Activated naive CD8-positive, alpha-beta T cell treated with anti-CD3 and anti-CD28 coated beads, Interleukin-2, amount 50 U/mL, for 24 hours (primary cell): ENCODE data around the gene ARL10.

Source experiments
- ATAC-seq: fragments of 150-1000 bp; cut with Tn5 transposase; one replicate; pipeline ENCODE4 v1.10.0; 2021
- DNase-seq: peaks from one replicate; pipeline ENCODE4 v3.0.0; 2021
- H3K27ac Mint-ChIP-seq: one replicate; pipeline ENCODE4 v1.8.0; 2021; ENCODE audit warnings: mild to moderate bottlenecking, mixed read lengths
- H3K27me3 Mint-ChIP-seq: one replicate; pipeline ENCODE4 v1.8.0; 2021; ENCODE audit warnings: mixed read lengths
- H3K36me3 Mint-ChIP-seq: one replicate; pipeline ENCODE4 v1.8.0; 2021; ENCODE audit warnings: low read depth, mixed read lengths
- H3K4me1 Mint-ChIP-seq: one replicate; pipeline ENCODE4 v1.8.0; 2021; ENCODE audit warnings: mixed read lengths
- H3K4me3 Mint-ChIP-seq: one replicate; pipeline ENCODE4 v1.8.0; 2021; ENCODE audit warnings: mild to moderate bottlenecking, moderate library complexity, mixed read lengths
- H3K9me3 Mint-ChIP-seq: one replicate; pipeline ENCODE4 v1.8.0; 2021; ENCODE audit warnings: mixed read lengths

The ARL10 gene

DNA sequence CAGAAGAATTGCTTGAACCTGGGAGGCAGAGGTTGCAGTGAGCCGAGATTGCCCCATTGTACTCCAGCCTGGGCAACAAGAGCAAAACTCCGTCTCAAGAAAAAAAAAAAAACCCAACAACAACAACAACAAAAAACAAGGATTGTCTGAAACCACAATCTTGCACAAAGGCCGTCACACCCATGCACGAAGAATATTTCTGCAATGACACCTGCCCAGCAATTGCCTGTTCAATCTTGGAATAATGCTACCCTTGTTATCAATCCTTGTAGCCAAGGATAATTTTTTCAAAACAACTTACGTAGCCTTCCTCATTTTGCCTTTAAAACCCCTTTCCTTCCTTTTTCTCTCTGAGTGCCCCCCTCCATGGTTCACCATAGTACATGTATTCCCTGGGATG lies 54.8 kb downstream of the ARL10 start:
- H3K4me3 Mint-ChIP-seq, result no peak overlapping the region
- no peak for DNase-seq
- no peak overlapping the region for H3K27ac Mint-ChIP-seq
- H3K27me3 Mint-ChIP-seq, result no peaks in the 10 kb centered on the region
- H3K36me3 Mint-ChIP-seq, result no peaks in the 10 kb centered on the region
- H3K4me1 Mint-ChIP-seq, result peaks cover 13% of the 10 kb centered on the region
- no peak for ATAC-seq
- H3K9me3 Mint-ChIP-seq, result no peaks in the 10 kb centered on the region

DNA sequence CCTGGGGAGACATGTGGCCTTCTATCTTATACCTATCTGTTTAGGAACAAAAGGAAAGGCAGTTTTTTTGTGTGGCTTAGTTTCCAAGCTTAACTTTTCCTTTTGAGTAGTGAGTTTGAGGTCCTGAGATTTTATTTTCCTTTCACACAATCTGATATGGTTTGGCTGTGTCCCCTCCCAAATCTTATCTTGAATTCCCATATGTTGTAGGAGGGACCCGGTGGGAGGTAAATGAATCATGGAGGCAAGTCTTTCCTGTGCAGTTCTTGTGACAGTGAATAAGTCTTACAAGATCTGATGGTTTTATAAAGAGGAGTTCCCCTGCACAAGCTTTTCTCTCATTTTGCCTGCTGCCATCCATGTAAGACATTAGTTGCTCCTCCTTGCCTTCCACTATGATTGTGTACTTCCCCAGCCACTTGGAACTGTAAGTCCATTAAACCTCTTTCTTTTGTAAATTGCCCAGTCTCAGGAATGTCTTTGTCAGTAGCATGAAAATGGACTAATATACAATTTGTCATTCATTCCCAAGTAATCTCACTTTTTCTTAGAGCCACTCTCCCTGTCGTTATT lies 55.8 kb downstream of the ARL10 start:
- Mint-ChIP-seq H3K9me3 (peaks cover 6% of the 10 kb centered on the region), H3K4me3 (no peak overlapping the region), H3K4me1 (peaks cover 8% of the 10 kb centered on the region), H3K36me3 (peaks cover 1% of the 10 kb centered on the region), H3K27ac (no peak overlapping the region), H3K27me3 (peaks cover 2% of the 10 kb centered on the region)
- DNase-seq (no peak), ATAC-seq (no peak)

DNA sequence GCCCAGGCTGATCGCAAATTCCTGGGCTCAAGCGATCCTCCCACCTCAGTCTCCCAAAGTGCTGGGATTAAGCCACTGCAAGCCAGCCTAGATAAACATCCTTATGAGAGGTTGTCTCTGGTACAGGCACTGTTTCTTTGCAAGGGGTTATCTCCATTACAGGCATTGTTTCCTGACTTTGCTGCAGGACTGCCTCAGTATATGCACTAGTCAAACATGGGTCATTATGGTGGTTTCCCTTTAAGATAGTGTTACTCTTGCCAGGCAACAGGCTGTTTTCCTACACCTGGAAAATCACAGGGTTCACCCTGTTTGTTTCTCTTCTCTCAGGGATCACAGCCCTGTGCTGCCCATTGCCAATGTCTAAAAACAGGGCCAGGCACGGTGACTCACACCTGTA lies 58.9 kb downstream of the ARL10 start:
- Mint-ChIP-seq H3K27me3 (peaks cover 2% of the 10 kb centered on the region), H3K4me3 (no peak overlapping the region), H3K4me1 (no peaks in the 10 kb centered on the region), H3K36me3 (peaks cover 1% of the 10 kb centered on the region), H3K27ac (no peak overlapping the region), H3K9me3 (peaks cover 6% of the 10 kb centered on the region)
- DNase-seq (no peak), ATAC-seq (no peak)

DNA sequence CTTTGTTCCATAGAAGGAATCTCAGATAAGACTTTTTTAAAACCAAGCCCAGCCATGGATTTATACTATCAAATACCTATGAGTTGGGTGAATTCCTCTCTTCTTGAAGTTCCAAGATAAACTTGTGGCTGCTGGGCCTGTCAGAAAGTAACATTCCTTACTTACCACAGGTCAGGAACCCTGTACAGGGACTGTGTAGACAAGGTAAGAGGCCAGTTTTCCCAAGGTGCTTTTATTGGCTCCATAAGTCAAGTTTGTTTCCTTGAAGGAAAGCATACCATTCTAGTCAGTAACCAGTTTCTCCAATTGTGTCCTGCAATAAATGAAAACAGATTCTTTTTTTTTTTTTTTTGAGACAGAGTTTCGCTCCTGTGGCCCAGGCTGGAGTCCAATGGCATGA lies 59.9 kb downstream of the ARL10 start:
- H3K36me3 Mint-ChIP-seq, result peaks cover 1% of the 10 kb centered on the region
- H3K4me1 Mint-ChIP-seq, result peaks cover 2% of the 10 kb centered on the region
- ATAC-seq (no peak), DNase-seq (no peak)
- H3K27me3 Mint-ChIP-seq, result peaks cover 2% of the 10 kb centered on the region
- peaks cover 6% of the 10 kb centered on the region for H3K9me3 Mint-ChIP-seq
- no peak overlapping the region for H3K4me3 Mint-ChIP-seq
- H3K27ac Mint-ChIP-seq, result no peak overlapping the region

DNA sequence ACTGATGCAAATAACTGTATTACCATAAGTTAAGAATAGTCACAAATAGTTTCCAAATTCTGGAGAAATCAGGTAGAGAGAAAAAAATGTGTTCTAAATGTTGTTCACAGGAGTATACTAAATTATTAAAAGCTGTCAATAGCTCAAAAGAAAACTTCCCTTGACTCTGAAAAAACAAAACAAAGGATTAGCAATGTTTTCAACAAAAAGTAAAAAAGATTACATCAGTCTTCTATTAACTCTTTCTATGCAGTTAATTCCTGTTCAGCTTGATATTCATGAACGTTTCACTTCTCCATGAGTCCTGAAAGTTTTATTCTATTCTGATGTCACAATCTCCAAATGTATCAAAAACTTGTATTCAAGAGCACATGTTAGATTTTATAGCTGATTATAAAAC lies 60.5 kb downstream of the ARL10 start:
- no peak for ATAC-seq
- no peak for DNase-seq
- peaks cover 1% of the 10 kb centered on the region for H3K36me3 Mint-ChIP-seq
- peaks cover 2% of the 10 kb centered on the region for H3K27me3 Mint-ChIP-seq
- H3K4me1 Mint-ChIP-seq, result peaks cover 6% of the 10 kb centered on the region
- H3K27ac Mint-ChIP-seq, result no peak overlapping the region
- H3K9me3 Mint-ChIP-seq, result peaks cover 6% of the 10 kb centered on the region
- no peak overlapping the region for H3K4me3 Mint-ChIP-seq

DNA sequence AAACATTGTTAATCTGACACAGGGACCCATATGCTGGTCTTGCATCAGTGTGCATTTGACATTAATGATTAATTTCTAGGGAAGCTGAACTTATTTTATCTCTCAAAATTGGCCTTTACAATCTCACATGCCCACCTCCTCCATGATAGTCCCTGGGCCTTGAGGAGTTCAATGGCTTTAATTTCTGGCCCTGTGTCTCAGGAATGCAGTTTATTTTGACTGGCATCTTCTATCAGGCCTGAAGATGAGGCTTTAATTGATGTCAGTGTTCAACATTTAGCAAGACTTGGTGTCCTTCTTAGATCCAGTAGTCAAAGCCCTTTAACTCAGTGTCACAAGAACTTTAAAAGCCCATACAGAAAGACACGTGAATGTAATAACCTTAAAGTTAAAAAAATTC lies 61.6 kb downstream of the ARL10 start:
- ATAC-seq, result no peak
- no peak for DNase-seq
- H3K36me3 Mint-ChIP-seq, result peaks cover 1% of the 10 kb centered on the region
- peaks cover 6% of the 10 kb centered on the region for H3K9me3 Mint-ChIP-seq
- H3K27me3 Mint-ChIP-seq, result peaks cover 2% of the 10 kb centered on the region
- peaks cover 6% of the 10 kb centered on the region for H3K4me1 Mint-ChIP-seq
- H3K27ac Mint-ChIP-seq, result no peak overlapping the region
- no peak overlapping the region for H3K4me3 Mint-ChIP-seq

DNA sequence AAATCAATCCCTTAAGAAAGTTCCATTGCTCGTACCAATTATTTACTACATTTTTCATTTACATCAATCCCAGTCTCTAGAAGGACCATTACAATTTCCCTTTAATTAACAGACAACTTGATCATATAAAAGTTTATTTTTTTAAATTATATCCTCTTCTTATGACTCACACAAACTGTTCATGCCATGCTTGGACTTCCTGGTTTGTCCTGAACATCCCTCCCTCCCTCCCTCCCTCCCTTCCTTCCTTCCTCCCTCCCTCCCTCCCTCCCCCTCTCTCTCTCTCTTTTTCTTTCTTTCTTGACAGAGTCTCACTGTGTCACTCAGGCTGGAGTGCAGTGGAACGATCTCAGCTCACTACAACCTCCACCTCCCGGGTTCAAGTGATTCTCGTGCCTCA lies 62.7 kb downstream of the ARL10 start:
- H3K4me3 Mint-ChIP-seq, result no peak overlapping the region
- H3K36me3 Mint-ChIP-seq, result peaks cover 1% of the 10 kb centered on the region
- peaks cover 6% of the 10 kb centered on the region for H3K9me3 Mint-ChIP-seq
- ATAC-seq, result no peak
- H3K4me1 Mint-ChIP-seq, result peaks cover 6% of the 10 kb centered on the region
- DNase-seq, result no peak
- H3K27ac Mint-ChIP-seq, result no peak overlapping the region
- H3K27me3 Mint-ChIP-seq, result peaks cover 2% of the 10 kb centered on the region

DNA sequence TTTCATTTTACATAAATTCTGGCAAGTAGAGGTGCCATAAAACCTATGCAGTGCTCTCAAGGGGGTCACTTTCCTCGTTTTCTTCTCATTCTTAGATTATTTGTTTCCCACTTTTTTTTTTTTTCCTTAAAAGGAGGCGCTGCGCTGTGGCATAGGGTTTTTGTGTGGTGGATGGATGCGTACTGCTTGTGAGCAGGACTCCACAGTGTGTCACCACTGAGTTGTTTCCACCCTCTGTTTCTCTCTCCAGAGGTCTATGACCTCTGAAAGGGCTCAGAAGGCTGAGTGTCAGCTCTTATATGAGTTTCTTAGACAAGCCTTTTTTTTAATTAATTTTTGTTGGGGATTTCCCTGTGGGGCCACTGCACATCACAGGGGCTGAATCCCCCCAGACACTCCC lies 64.7 kb downstream of the ARL10 start:
- peaks cover 2% of the 10 kb centered on the region for H3K27me3 Mint-ChIP-seq
- peaks cover 6% of the 10 kb centered on the region for H3K4me1 Mint-ChIP-seq
- H3K9me3 Mint-ChIP-seq, result peaks cover 6% of the 10 kb centered on the region
- no peak overlapping the region for H3K4me3 Mint-ChIP-seq
- no peak overlapping the region for H3K27ac Mint-ChIP-seq
- ATAC-seq (no peak), DNase-seq (no peak)
- peaks cover 1% of the 10 kb centered on the region for H3K36me3 Mint-ChIP-seq
